ENCODE measurements around the gene CPA5. TPM values are rescaled to one million over a fixed set of nuclear protein-coding genes. Genes with fewer than 3 reads are reported as not detected.
A peak's percentile ranks its signal among the peaks of the same experiment; 100 is the strongest.

The CPA5 gene
- total RNA-seq, 1 donor from 2014 or later = 0.68 TPM

- DNase-seq (ENCODE audit: extremely low spot score, unreplicated experiment) = peak; percentile 50
- Mint-ChIP-seq H3K27ac (no peak overlapping the region), H3K4me1 (ENCODE audit: unreplicated experiment) (peaks cover 31% of the 10 kb centered on the region), H3K27me3 (no peaks in the 10 kb centered on the region), H3K4me3 (no peak overlapping the region), H3K36me3 (peaks cover 9% of the 10 kb centered on the region), H3K9me3 (peaks cover 6% of the 10 kb centered on the region)
- no peak for TF ChIP-seq CTCF (conservative IDR thresholded peaks at IDR 0.05)
These were observed 38.8 kb downstream of the CPA5 start for GRCh38 chr7:130383187-130383980.

- H3K4me1 Mint-ChIP-seq (ENCODE audit: unreplicated experiment) = peaks cover 24% of the 10 kb centered on the region
- H3K9me3 Mint-ChIP-seq = peaks cover 6% of the 10 kb centered on the region
- peaks cover 5% of the 10 kb centered on the region for H3K36me3 Mint-ChIP-seq
- H3K27me3 Mint-ChIP-seq = no peaks in the 10 kb centered on the region
- TF ChIP-seq CTCF (conservative IDR thresholded peaks at IDR 0.05) = no peak
- no peak overlapping the region for H3K4me3 Mint-ChIP-seq
- DNase-seq (ENCODE audit: extremely low spot score, unreplicated experiment) = no peak
- no peak overlapping the region for H3K27ac Mint-ChIP-seq
These were observed 39.8 kb downstream of the CPA5 start for GRCh38 chr7:130384371-130384801.

- TF ChIP-seq CTCF (conservative IDR thresholded peaks at IDR 0.05) = no peak
- peaks cover 24% of the 10 kb centered on the region for H3K4me1 Mint-ChIP-seq (ENCODE audit: unreplicated experiment)
- no peak overlapping the region for H3K4me3 Mint-ChIP-seq
- H3K36me3 Mint-ChIP-seq = peaks cover 5% of the 10 kb centered on the region
- H3K27me3 Mint-ChIP-seq = no peaks in the 10 kb centered on the region
- H3K27ac Mint-ChIP-seq = no peak overlapping the region
- peaks cover 6% of the 10 kb centered on the region for H3K9me3 Mint-ChIP-seq
- no peak for DNase-seq (ENCODE audit: extremely low spot score, unreplicated experiment)
These were observed 40.4 kb downstream of the CPA5 start for GRCh38 chr7:130384841-130385599.

- DNase-seq (ENCODE audit: extremely low spot score, unreplicated experiment) = no peak
- TF ChIP-seq CTCF (conservative IDR thresholded peaks at IDR 0.05) = no peak
- Mint-ChIP-seq H3K27ac (no peak overlapping the region), H3K9me3 (peaks cover 6% of the 10 kb centered on the region), H3K4me3 (no peak overlapping the region), H3K36me3 (peaks cover 5% of the 10 kb centered on the region), H3K4me1 (ENCODE audit: unreplicated experiment) (peaks cover 18% of the 10 kb centered on the region), H3K27me3 (no peaks in the 10 kb centered on the region)
These were observed 41.0 kb downstream of the CPA5 start for GRCh38 chr7:130385600-130386066.

- H3K27ac Mint-ChIP-seq = no peak overlapping the region
- H3K4me1 Mint-ChIP-seq (ENCODE audit: unreplicated experiment) = peaks cover 19% of the 10 kb centered on the region
- peaks cover 6% of the 10 kb centered on the region for H3K9me3 Mint-ChIP-seq
- no peaks in the 10 kb centered on the region for H3K27me3 Mint-ChIP-seq
- H3K4me3 Mint-ChIP-seq = no peak overlapping the region
- peaks cover 5% of the 10 kb centered on the region for H3K36me3 Mint-ChIP-seq
- no peak for DNase-seq (ENCODE audit: extremely low spot score, unreplicated experiment)
- no peak for TF ChIP-seq CTCF (conservative IDR thresholded peaks at IDR 0.05)
These were observed 42.3 kb downstream of the CPA5 start for GRCh38 chr7:130386876-130387275.
